PC-9 (cell line): Measurements from ENCODE around the gene DHRS7B. TPM values are rescaled to one million over a fixed set of nuclear protein-coding genes. Genes with fewer than 3 reads are reported as not detected.

Experiments
- BruUV-seq: library from RNA; stranded (reverse); fragments of 400-500 nt; replicated peaks from 2 replicates; lab custom pipeline; 2021; lab: Mats Ljungman, UMichigan
- CTCF ChIA-PET: fragments of 300-600 bp; sonication (Branson Sonifier 250); formaldehyde crosslinking; loops from one replicate; lab custom pipeline; 2022; ENCODE audit warnings: antibody characterized with exemption; lab: Charles Lee
- POLR2A ChIA-PET: fragments of 300-600 bp; sonication (Branson Sonifier 250); formaldehyde crosslinking; loops from one replicate; lab custom pipeline; 2022; ENCODE audit warnings: antibody characterized with exemption; ENCODE audit not compliant: unreplicated experiment; lab: Charles Lee
- DNase-seq, 2 experiments: peaks; one replicate each; pipeline versions ENCODE4 v3.0.0 to v3.0.0-alpha.2; 2015 to 2022; ENCODE audit warnings: mixed read lengths in 1 of 2
- H2AFZ ChIP-seq: fragments of 200-600 bp; sonication (generic); 2 replicates; pipeline ENCODE4 v1.8.1; 2017; ENCODE audit warnings: antibody characterized with exemption
- H3F3A ChIP-seq: fragments of 200-600 bp; sonication (generic); 2 replicates; pipeline ENCODE4 v1.8.1; 2017; ENCODE audit warnings: antibody characterized with exemption, mild to moderate bottlenecking, low read depth; ENCODE audit not compliant: insufficient read depth
- H3K27ac ChIP-seq: fragments of 200-600 bp; sonication (generic); 2 replicates; pipeline ENCODE4 v1.6.1; 2016; ENCODE audit warnings: mixed run types
- H3K27me3 ChIP-seq: fragments of 200-600 bp; sonication (generic); 2 replicates; pipeline ENCODE4 v1.6.1; 2016; ENCODE audit warnings: low read depth, mixed run types; ENCODE audit not compliant: insufficient read depth
- H3K36me3 ChIP-seq: fragments of 200-600 bp; sonication (generic); 2 replicates; pipeline ENCODE4 v1.6.1; 2016; ENCODE audit warnings: low read depth, mixed run types
- H3K4me1 ChIP-seq: fragments of 200-600 bp; sonication (generic); replicated peaks from 2 replicates; pipeline ENCODE4 v1.6.1; 2016; ENCODE audit warnings: mixed run types; ENCODE audit not compliant: insufficient read depth
- H3K4me2 ChIP-seq: fragments of 200-600 bp; sonication (generic); 2 replicates; pipeline ENCODE4 v1.6.1; 2017; ENCODE audit warnings: mixed run types
- H3K4me3 ChIP-seq: fragments of 200-600 bp; sonication (generic); 2 replicates; pipeline ENCODE4 v1.6.1; 2016; ENCODE audit warnings: mixed run types
- H3K79me2 ChIP-seq: fragments of 200-600 bp; sonication (generic); 2 replicates; pipeline ENCODE4 v1.6.1; 2017; ENCODE audit warnings: low read depth, mixed run types
- H3K9me2 ChIP-seq: fragments of 200-600 bp; sonication (generic); 2 replicates; pipeline ENCODE4 v1.8.1; 2017; ENCODE audit warnings: mild to moderate bottlenecking; ENCODE audit not compliant: insufficient read depth
- H3K9me3 ChIP-seq: fragments of 200-600 bp; sonication (generic); 2 replicates; pipeline ENCODE4 v1.8.1; 2016; ENCODE audit warnings: low read depth; ENCODE audit not compliant: insufficient read depth
- H4K20me1 ChIP-seq: fragments of 200-600 bp; sonication (generic); 2 replicates; pipeline ENCODE4 v1.8.1; 2017; ENCODE audit not compliant: insufficient read depth
- CTCF ChIP-seq: fragments of 200-600 bp; sonication (generic); conservative IDR thresholded peaks from 2 replicates; pipeline ENCODE4 v1.6.1; 2017; ENCODE audit warnings: mixed run types, antibody characterized with exemption, mild to moderate bottlenecking, moderate library complexity
- EZH2 ChIP-seq: fragments of 200-600 bp; sonication (generic); IDR thresholded peaks from 2 replicates; pipeline ENCODE4 v1.8.0; 2017; ENCODE audit warnings: antibody characterized with exemption, low read depth
- intact Hi-C: fragments of 100-400 bp; cut with micrococcal nuclease; formaldehyde crosslinking; loops from one replicate; pipeline ENCODE4 v1.10.0; 2022; ENCODE audit not compliant: unreplicated experiment
- total RNA-seq: library from RNA; stranded (reverse); gene quantifications from 2 replicates; pipeline ENCODE4 v1.2.3, GENCODE V29; 2021

The DHRS7B gene
- total RNA-seq, 1 experiment from 2014 or later = 27.9 TPM

- CTCF ChIA-PET = no interaction called here
Measured at GRCh38 chr17:21209511-21210175, 82.9 kb downstream of the DHRS7B start.

DNA sequence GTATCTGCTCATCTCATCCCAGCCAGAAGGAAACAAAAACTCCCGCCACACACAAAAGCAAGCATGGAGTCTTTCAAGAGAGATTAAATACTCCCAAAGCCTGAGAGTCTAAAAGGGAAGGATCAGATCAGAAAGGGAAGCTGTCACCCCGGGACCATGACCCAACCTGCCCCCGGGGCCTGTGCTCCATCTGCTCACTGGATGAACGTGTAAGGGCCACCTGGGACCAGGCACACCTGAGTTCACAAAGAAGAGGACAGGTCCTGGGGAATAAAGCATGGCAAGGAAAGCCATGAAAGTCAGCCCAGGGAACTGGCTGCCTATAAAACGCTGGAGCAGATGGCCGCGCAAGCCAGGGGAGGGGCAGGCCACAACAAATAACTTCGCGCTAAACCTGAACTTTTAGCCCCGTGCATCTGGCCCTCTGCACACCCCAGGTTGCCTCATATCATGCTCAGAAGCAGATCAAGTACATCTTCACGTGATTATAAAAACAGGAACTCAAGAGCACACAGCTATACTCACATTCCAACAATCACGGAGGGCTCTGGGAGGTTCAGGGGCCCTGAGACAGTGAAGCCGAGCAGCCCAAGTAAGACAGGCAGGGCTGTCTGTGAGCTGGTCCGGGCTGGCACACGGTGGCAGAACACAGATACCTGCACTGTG lies 83.8 kb downstream of the DHRS7B start:
- 0 out of 2 replicates have a peak, but pooled peaks cover 4% of the 10 kb centered on the region for H3K36me3 ChIP-seq
- H3K4me2 ChIP-seq = no peak overlapping the region
- no peak overlapping the region for H2AFZ ChIP-seq
- H3K9me2 ChIP-seq = no peaks in the 10 kb centered on the region
- H4K20me1 ChIP-seq = peaks cover 72% of the 10 kb centered on the region
- intact Hi-C loops = loop anchor here (10.0 kb wide), 1 partner anchor 194 kb away; no protein-coding TSS in a partner anchor
- CTCF ChIA-PET = no interaction called here
- no peaks in the 10 kb centered on the region for H3K9me3 ChIP-seq
- no TSS peak for BruUV-seq
- H3K4me1 ChIP-seq = peaks cover 19% of the 10 kb centered on the region
- no peak for DNase-seq
- no peaks in the 10 kb centered on the region for H3F3A ChIP-seq
- POLR2A ChIA-PET = no interaction called here
- H3K79me2 ChIP-seq = peaks cover 94% of the 10 kb centered on the region
- no peaks in the 10 kb centered on the region for H3K27me3 ChIP-seq
- H3K4me3 ChIP-seq = no peak overlapping the region
- no peak overlapping the region for H3K27ac ChIP-seq
- no peak for TF ChIP-seq EZH2
- no peak for TF ChIP-seq CTCF

More at GRCh38 chr17:21209511-21210175, 82.9 kb downstream of the DHRS7B start:
- TF ChIP-seq EZH2 = no peak
- TF ChIP-seq CTCF = no peak
- H3K27ac ChIP-seq = no peak overlapping the region
- no peaks in the 10 kb centered on the region for H3K9me3 ChIP-seq
- DNase-seq = no peak
- peaks cover 81% of the 10 kb centered on the region for H4K20me1 ChIP-seq
- no peak overlapping the region for H2AFZ ChIP-seq
- H3K4me3 ChIP-seq = no peak overlapping the region
- no peak overlapping the region for H3K4me2 ChIP-seq
- no TSS peak for BruUV-seq
- H3K4me1 ChIP-seq = peaks cover 13% of the 10 kb centered on the region
- H3K9me2 ChIP-seq = no peaks in the 10 kb centered on the region
- H3K79me2 ChIP-seq = peaks cover 94% of the 10 kb centered on the region
- POLR2A ChIA-PET = no interaction called here
- H3K27me3 ChIP-seq = no peaks in the 10 kb centered on the region
- intact Hi-C loops = loop anchor here (10.0 kb wide), 1 partner anchor 195 kb away; no protein-coding TSS in a partner anchor
- 0 out of 2 replicates have a peak, but pooled peaks cover 4% of the 10 kb centered on the region for H3K36me3 ChIP-seq
- no peaks in the 10 kb centered on the region for H3F3A ChIP-seq

GRCh38 chr17:21211825-21212479 lies 85.2 kb downstream of the DHRS7B start:
- intact Hi-C loops = loop anchor here (10.0 kb wide), 1 partner anchor 193 kb away; no protein-coding TSS in a partner anchor
- POLR2A ChIA-PET = no interaction called here
- TF ChIP-seq CTCF (no peak), EZH2 (no peak)
- H2AFZ ChIP-seq = no peak overlapping the region
- peak overlapping the region; percentile 98 for H3K4me2 ChIP-seq
- CTCF ChIA-PET = no interaction called here
- peaks cover 32% of the 10 kb centered on the region for H3K4me1 ChIP-seq
- H3K9me3 ChIP-seq = no peaks in the 10 kb centered on the region
- H3K9me2 ChIP-seq = no peaks in the 10 kb centered on the region
- peaks cover 91% of the 10 kb centered on the region for H3K79me2 ChIP-seq
- H3K36me3 ChIP-seq = 0 out of 2 replicates have a peak, but pooled peaks cover 4% of the 10 kb centered on the region
- H3K27ac ChIP-seq = no peak overlapping the region
- no TSS peak for BruUV-seq
- no peak for DNase-seq
- 0 out of 2 replicates have a peak, but pooled peaks cover 7% of the 10 kb centered on the region for H3F3A ChIP-seq
- no peaks in the 10 kb centered on the region for H3K27me3 ChIP-seq
- H3K4me3 ChIP-seq = peak overlapping the region; percentile 97
- peaks cover 58% of the 10 kb centered on the region for H4K20me1 ChIP-seq
